HepG2 (cell line): ENCODE results near the gene SMYD1. TPM values are rescaled to one million over a fixed set of nuclear protein-coding genes. Genes with fewer than 3 reads are reported as not detected.
A peak's percentile ranks its signal among the peaks of the same experiment; 100 is the strongest.

Experiments used
- ARID3A ChIP-seq: IDR thresholded peaks from 2 replicates; pipeline ENCODE4 v1.6.1; 2012; ENCODE audit warnings: low read depth, low read length, improper control_type of control experiment
- BHLHE40 ChIP-seq: IDR thresholded peaks from 2 replicates; pipeline ENCODE4 v1.6.1; 2011; ENCODE audit warnings: low read length, improper control_type of control experiment
- LBX2 ChIP-seq: sonication (generic); formaldehyde crosslinking; IDR thresholded peaks from 2 replicates; pipeline ENCODE4 v1.5.0; 2020; ENCODE audit warnings: missing genetic modification reagents, mild to moderate bottlenecking, borderline replicate concordance
- PPARG ChIP-seq: conservative IDR thresholded peaks from 2 replicates; pipeline ENCODE4 v1.6.1; 2016; ENCODE audit warnings: missing biosample characterization, missing genetic modification reagents
- TEAD3 ChIP-seq: optimal IDR thresholded peaks from 2 replicates; pipeline ENCODE3; 2016; ENCODE audit warnings: borderline replicate concordance
- ZGPAT ChIP-seq: IDR thresholded peaks from 2 replicates; pipeline ENCODE4 v1.6.1; 2016; ENCODE audit warnings: mild to moderate bottlenecking
- ZNF12 ChIP-seq: sonication (generic); formaldehyde crosslinking; IDR thresholded peaks from 2 replicates; pipeline ENCODE4 v1.5.0; 2020; ENCODE audit warnings: missing genetic modification reagents
- ZNF839 ChIP-seq: sonication (generic); formaldehyde crosslinking; IDR thresholded peaks from 2 replicates; pipeline ENCODE4 v1.4.0; 2020; ENCODE audit warnings: missing genetic modification reagents, mild to moderate bottlenecking, borderline replicate concordance
- ZXDC ChIP-seq: sonication (generic); formaldehyde crosslinking; IDR thresholded peaks from 2 replicates; pipeline ENCODE4 v1.5.0; 2020; ENCODE audit warnings: mild to moderate bottlenecking, missing genetic modification reagents
- polyA plus RNA-seq, 8 experiments: library from polyadenylated mRNA; depleted of rRNA in 3 of 8; stranded (reverse) in 7 of 8; unstranded in 1 of 8; fragments of >200 nt; fragmentation: Illumina TruSeq in 4 of 8; extraction: Trizol in 4 of 8; gene quantifications; 2 replicates each; pipeline versions ENCODE4 v1.2.1 to v1.2.3, GENCODE V29; 2011 to 2016; ENCODE audit warnings: low read depth in 4 of 8, missing spikeins in 1 of 8, mixed read lengths in 1 of 8; ENCODE audit not compliant: insufficient read depth in 1 of 8
- total RNA-seq, 5 experiments: library from RNA; depleted of rRNA; stranded (reverse); fragments of >200 nt; fragmentation: Illumina TruSeq; extraction: Trizol; gene quantifications; 2 replicates each; pipeline ENCODE4 v1.2.3, GENCODE V29; 2016; ENCODE audit warnings: low read depth in 1 of 5
- TF ChIP-seq, protein P1 (sequence below): sonication (generic); formaldehyde crosslinking; IDR thresholded peaks from 2 replicates; pipeline ENCODE4 v1.5.0; 2020; ENCODE audit warnings: missing genetic modification reagents, mild to moderate bottlenecking, borderline replicate concordance
- TF ChIP-seq, protein P2 (sequence below): IDR thresholded peaks from 2 replicates; pipeline ENCODE4 v1.6.1; 2016; ENCODE audit warnings: missing genetic modification reagents, missing compliant biosample characterization
- TF ChIP-seq, protein P3 (sequence below): fragments of 450-650 bp; IDR thresholded peaks from 2 replicates; pipeline ENCODE4 v1.6.1; 2016

Gene SMYD1
- total and polyA plus RNA-seq, 2 of the 13 experiments (the other 11 are each of a cell fraction or from before 2014, with no cell fraction given): not detected

DNA sequence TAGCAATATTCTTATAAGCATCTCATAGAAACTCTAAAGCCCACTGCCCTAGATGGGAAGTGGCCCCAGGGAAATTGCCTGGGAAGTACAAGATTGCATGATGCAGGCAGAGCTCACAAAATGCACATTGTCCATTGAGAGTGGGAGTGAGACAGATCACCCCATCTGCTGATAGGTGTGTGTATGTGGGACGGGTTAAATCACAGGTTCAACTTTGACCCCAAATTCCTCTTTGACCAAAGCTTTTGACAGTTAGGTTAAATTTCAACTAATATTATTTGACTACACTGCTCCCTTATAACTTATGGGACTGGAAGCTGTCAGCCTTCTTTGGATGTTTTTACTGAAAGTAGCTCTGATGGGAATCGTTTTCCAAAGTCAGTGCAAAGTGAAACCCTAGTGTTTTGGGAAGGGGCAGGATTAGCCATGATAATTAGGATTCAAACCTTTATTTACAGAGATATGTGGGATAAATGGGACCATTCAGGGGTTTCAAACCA is 71.6 kb downstream of the SMYD1 start (continued):
- TF ChIP-seq, protein P1, sequence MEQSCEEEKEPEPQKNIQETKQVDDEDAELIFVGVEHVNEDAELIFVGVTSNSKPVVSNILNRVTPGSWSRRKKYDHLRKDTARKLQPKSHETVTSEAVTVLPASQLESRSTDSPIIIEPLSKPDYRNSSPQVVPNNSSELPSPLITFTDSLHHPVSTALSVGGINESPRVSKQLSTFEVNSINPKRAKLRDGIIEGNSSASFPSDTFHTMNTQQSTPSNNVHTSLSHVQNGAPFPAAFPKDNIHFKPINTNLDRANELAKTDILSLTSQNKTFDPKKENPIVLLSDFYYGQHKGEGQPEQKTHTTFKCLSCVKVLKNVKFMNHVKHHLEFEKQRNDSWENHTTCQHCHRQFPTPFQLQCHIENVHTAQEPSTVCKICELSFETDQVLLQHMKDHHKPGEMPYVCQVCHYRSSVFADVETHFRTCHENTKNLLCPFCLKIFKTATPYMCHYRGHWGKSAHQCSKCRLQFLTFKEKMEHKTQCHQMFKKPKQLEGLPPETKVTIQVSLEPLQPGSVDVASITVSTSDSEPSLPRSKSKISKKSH: no peak
- TF ChIP-seq, protein P2, sequence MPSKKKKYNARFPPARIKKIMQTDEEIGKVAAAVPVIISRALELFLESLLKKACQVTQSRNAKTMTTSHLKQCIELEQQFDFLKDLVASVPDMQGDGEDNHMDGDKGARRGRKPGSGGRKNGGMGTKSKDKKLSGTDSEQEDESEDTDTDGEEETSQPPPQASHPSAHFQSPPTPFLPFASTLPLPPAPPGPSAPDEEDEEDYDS (CRISPR knock-in tag): peak; percentile 95
- TF ChIP-seq LBX2 (CRISPR knock-in tag) (no peak), ZXDC (CRISPR knock-in tag) (no peak), BHLHE40 (no peak), ZGPAT (CRISPR knock-in tag) (peak; percentile 91), PPARG (CRISPR knock-in tag) (peak; percentile 99), ZNF839 (CRISPR knock-in tag) (no peak), TEAD3 (peak; percentile 96), ARID3A (peak; percentile 76), ZNF12 (CRISPR knock-in tag) (peak; percentile 74; the same call in 1 of the 2 replicates)
- TF ChIP-seq, protein P3, sequence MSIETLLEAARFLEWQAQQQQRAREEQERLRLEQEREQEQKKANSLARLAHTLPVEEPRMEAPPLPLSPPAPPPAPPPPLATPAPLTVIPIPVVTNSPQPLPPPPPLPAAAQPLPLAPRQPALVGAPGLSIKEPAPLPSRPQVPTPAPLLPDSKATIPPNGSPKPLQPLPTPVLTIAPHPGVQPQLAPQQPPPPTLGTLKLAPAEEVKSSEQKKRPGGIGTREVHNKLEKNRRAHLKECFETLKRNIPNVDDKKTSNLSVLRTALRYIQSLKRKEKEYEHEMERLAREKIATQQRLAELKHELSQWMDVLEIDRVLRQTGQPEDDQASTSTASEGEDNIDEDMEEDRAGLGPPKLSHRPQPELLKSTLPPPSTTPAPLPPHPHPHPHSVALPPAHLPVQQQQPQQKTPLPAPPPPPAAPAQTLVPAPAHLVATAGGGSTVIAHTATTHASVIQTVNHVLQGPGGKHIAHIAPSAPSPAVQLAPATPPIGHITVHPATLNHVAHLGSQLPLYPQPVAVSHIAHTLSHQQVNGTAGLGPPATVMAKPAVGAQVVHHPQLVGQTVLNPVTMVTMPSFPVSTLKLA: no peak
